T-helper 2 cell treated with Interferon-gamma antibody and Interleukin-4, amounts not matched to agents 100 ng/mL and 5 ng/mL, for 36 hours (primary cell): ENCODE results near the gene PDZD2. TPM values are rescaled to one million over a fixed set of nuclear protein-coding genes. Genes with fewer than 3 reads are reported as not detected.
"Not testable (repeated sequence)": the region's sequence is repeated elsewhere in the genome, so short reads cannot be mapped to it uniquely, and the experiment has no call there.

Experiments
- intact Hi-C: fragments of 100-400 bp; cut with micrococcal nuclease; formaldehyde crosslinking; loops from one replicate; pipeline ENCODE4 v1.15.1; 2023
- total RNA-seq: library from RNA; stranded (reverse); gene quantifications from 2 replicates; pipeline ENCODE4 v1.2.3, GENCODE V29; 2022

The PDZD2 gene
- total RNA-seq, 1 donor from 2014 or later, result not detected

DNA sequence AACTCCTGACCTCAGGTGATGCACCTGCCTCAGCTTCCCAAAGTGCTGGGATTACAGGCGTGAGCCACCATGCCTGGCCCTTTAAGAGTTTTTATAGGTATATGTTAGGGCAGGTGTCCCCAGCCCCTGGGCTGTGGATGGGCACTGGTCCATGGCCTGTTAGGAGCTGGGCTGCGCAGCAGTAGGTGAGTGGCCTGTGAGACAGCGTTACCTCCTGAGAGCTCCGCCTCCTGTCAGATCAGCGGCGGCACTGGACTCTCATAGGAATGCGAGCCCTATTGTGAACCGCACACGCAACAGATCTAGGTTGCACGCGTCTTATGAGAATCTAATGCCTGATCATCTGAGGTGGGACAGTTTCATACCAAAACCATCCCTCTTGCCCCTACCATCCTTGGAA lies 361.8 kb downstream of the PDZD2 start:
- intact Hi-C loops, result no loop called here

DNA sequence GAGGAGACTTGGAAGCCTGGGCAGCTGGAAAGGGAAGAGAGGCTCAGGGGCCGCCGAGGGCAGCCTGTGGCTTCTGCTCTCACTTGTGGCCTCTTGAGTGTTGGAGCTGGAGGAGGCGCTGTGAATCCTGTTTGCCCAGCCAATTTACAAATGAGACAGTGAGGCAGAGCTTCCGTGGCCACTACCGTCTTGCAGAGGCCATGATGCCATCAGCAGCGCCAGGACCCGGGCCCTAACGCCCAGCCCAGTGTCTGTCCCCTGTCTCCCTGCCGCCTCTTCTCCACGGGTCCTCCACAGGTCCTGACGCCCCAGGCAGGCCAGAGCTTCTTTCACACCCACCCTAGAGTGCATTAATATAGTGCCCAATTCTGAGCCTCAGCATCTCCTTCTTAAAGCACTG lies 362.4 kb downstream of the PDZD2 start:
- intact Hi-C loops, result no loop called here

DNA sequence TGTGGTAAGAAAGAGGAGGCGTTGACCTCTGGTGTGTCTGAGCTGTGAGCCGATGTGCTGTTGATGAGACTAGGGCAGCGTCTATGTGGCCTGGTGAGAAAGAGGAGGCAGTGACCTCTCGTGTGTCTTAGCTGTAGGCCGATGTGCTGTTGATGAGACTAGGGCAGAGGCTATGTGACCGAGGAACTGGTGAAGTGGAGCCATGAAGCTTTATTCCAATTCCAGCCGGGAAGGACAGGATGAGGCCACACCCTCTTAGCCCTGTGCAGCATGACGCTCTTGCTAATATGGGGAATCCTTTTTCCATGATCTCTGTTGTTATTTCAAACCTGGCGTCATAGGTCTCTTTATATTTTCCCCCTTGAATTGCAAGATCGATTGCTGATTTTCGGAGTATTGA lies 362.8 kb downstream of the PDZD2 start:
- intact Hi-C loops, result no loop called here

- intact Hi-C loops, result no loop called here
Observed at GRCh38 chr5:32002755-32003154, 363.8 kb downstream of the PDZD2 start.

DNA sequence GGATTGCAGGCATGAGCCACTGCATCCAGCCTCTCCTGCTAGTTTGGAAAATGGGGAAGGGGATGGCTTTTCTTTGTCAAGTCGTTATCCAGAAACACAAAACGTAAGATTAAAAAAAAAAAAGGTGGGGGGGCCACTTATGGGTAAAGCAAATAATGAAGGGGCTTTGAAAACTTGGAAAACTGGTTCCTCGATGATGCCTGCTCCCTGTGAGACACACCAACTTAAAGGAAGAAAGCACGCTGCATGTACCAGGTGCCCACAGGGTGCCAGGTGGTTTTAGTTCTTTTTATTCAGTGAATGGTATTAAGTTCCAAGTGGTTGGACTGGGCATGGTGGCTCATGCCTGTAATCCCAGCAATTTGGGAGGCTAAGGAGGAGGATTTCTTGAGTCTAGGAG lies 365.1 kb downstream of the PDZD2 start:
- intact Hi-C loops, result no loop called here

DNA sequence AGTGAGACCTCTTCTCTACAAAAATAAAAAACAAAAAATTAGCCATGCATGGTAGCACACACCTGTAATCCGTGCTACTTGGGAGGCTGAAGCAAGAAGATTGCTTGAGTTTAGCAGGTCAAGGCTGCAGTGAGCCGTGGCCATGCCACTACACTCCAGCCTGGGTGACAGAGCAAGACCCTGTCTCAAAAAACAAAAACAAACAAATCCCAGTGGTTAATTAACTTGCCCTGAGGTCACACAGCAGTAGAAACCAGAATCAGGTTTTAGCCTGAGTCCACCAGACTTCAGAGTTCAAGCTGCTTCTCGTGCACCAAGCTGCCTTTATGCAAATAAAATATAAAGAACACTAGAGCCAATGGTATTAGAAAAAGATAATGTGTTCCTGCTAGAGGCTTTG lies 365.5 kb downstream of the PDZD2 start:
- intact Hi-C loops, result no loop called here

- intact Hi-C loops, result no loop called here
Observed at GRCh38 chr5:32008746-32009145, 369.8 kb downstream of the PDZD2 start.

- intact Hi-C loops, result no loop called here
Observed at GRCh38 chr5:32013658-32014057, 374.7 kb downstream of the PDZD2 start.

DNA sequence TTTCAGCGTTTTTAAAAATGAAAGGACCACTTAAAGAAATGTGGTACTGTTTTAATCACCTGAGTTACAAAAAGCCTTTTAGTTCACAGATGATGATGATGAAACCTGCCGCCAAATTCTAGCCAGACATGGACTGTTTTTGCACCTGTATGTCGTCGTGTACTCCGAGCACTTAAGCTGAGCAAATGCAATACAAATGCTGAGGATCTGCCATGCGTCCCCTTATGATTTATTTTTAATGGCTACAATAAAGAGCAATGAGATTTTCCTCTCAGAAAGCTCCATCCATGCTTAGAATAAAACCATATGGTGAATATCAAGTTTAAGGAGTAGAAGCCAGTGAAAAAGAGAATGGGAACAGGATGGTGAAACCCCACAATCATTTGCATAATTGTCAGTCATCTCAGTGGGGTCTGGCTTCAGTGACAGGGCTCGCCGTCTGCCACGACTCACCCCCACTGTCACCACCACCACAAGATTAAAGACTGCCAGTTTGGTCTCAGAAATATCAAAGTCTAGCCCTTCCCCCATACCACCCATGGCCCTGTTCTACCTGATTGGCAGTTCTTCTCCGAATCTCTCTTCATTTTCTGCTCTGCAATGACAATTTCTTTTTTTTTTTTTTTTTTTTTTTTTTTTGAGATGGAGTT lies 375.3 kb downstream of the PDZD2 start:
- intact Hi-C loops, result no loop called here

DNA sequence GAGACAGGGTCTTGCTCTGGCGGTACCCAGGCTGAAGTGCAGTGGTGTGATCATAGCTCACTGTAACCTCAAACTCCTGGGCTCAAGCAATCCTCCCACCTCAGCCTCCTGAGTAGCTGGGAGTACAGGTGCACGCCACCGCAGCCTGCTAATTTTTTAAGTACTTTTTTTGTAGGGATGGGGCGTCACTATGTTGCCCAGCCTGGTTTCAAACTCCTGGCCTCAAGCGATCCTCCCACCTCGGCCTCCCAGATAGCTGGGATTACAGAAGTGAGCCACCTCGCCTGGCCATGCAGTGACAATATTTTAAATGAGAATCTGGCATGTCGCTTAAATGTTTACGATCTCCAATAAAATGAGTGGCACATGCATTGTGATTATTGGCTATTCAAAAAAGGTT lies 376.3 kb downstream of the PDZD2 start:
- intact Hi-C loops, result not testable (repeated sequence)

DNA sequence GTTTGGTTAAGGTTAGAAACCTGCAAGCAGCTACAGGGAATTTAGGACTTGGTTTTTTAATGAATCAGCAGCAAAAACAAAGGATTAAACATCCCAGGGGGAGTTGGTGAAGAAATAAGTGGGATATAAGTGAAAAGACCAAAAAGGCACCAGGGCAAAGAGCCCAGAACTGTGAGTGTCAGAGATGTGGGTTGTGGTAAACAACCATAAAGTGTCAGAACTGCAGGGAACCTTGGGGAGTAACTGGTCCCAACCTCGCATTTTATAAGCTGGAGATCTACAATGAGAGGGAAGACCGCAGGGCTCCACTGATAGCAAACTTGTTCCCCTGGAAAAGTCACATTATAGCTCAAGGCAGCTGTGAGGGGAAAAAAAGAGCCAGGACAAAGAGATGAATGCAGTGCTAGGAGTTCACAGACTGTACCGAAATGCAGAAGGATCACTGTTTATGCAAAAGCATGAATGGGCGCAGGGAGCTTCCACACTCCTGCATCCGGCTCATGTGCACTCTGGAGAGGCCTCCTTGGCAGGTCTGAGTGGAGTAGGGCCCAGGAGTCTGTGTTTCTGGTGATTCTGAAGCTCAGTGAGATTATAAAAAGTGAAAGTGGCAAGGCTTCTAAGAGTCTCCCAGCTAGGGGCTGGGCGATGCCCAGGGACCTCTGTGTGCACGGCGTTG lies 378.9 kb downstream of the PDZD2 start:
- intact Hi-C loops, result no loop called here

DNA sequence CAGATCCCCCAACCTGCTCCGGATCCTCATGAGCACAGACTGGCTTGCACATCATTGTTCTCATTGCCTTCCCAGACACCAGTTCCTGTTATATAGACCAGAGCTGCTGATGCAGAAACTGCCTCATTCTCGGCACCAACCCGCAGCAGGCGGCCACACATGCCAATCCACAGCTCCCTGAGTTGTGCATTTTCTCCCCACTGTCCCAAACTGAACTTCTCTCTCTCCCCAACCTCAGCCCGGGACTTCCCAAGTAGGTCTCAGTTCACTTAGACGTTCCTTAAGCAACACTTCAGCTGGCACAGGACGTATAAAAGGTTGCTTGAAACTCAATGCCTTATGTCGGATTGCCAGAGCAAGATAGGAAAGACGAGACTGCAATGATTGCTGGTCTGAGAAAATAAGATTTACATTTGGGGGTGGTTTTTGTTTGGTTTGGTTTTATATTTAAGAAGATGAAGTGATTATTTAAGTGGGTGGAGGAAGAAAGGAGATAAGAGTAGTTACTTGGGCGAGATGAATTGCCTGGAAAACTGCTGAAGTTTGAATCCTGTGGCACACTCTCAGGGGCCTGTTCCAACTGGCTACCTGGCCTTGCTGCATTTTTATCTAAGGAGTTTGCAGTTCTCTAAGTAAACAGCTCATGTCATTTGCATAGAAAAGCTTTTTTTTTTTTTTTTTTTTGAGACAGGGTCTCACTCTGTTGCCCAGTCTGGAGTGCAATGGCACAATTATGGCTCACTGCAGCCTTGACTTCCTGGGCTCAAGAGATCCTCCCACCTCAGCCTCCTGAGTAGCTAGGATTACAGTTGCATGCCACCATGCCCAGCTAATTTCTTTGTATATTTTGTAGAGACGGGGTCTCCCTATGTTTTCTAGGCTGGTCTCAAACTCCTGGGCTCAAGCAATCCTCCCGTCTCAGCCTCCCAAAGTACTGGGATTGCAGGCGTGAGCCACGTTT lies 379.8 kb downstream of the PDZD2 start:
- intact Hi-C loops, result no loop called here

DNA sequence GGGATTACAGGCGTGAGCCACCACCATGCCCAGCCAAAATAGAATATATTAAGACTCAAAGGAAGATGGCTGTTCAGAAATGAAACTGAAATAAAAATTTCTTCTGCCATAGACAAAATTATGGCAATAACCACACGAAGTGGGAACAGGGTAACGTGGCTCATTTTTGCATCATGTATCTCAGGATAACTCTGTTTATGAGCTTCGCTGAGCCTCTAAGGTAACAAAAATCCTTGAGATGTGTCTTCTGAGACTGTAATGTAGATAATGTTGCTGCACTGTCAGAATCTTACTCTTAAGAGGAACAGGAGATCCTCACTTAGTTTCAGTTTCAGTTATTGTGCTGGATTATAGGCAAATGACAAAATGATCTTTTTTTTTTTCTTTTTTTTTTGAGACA lies 381.3 kb downstream of the PDZD2 start:
- intact Hi-C loops, result loop anchor here (2.0 kb wide), 1 partner anchor 47 kb away; no protein-coding TSS in a partner anchor

- intact Hi-C loops, result loop anchor here (2.0 kb wide), 1 partner anchor 48 kb away; no protein-coding TSS in a partner anchor
Observed at GRCh38 chr5:32020946-32021345, 382.0 kb downstream of the PDZD2 start.

DNA sequence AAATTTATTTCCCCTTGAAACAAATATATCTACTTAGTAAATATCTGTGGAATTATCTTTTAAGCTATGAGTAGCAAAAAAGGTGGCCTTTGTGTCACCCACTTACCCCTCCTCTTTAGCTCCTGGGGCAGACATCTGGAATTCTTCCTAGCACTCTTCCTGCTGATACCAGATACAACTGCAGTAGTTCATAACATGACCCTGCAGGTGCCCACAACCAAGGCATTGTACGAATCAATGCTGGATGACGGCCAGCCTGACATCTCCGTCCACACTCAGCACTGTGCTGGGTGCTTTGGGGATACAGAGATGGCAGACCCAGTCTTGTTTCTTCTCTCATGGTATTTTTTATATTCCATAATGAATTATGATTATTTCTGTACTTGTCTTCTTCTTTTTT lies 382.8 kb downstream of the PDZD2 start:
- intact Hi-C loops, result loop anchor here (2.0 kb wide), 1 partner anchor 49 kb away; no protein-coding TSS in a partner anchor

DNA sequence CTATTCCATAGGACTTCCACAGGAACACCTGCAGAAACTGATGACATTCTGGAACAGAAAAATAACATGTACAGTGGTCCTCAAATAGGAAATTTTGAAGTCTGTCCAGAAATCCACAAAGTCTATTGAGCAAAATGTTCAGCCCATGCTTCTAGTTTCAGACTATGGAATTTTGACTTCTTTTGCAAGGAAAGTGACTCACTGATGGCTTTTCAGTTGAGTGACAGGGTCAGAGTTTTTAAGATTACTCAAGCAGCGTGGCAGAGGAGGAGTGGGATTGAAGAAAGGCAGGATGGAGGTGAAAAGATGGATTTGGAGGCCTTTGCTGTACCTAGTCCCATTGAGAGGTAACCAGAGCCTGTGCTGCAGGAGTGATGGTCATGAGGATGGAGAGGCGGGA lies 383.7 kb downstream of the PDZD2 start:
- intact Hi-C loops, result no loop called here

DNA sequence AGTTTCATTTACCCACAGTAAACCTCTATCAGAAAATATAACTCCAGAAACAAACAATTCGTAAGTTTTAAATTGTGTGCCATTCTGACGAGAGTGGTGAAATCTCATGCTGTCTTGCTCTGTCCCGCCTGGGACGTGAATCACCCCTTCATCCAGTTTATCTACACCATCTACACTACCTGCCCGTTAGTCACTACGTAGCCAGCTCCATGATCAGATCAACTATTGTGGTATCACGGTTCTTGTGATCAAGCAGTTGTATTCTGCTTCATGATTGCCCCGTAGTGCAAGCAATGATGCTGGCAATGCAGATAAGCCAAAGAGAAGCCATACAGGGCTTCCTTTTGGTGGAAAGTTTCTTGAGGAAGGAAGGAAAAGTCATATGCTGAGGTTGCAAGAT lies 384.9 kb downstream of the PDZD2 start:
- intact Hi-C loops, result no loop called here

- intact Hi-C loops, result no loop called here
Observed at GRCh38 chr5:32024751-32025150, 385.8 kb downstream of the PDZD2 start.

DNA sequence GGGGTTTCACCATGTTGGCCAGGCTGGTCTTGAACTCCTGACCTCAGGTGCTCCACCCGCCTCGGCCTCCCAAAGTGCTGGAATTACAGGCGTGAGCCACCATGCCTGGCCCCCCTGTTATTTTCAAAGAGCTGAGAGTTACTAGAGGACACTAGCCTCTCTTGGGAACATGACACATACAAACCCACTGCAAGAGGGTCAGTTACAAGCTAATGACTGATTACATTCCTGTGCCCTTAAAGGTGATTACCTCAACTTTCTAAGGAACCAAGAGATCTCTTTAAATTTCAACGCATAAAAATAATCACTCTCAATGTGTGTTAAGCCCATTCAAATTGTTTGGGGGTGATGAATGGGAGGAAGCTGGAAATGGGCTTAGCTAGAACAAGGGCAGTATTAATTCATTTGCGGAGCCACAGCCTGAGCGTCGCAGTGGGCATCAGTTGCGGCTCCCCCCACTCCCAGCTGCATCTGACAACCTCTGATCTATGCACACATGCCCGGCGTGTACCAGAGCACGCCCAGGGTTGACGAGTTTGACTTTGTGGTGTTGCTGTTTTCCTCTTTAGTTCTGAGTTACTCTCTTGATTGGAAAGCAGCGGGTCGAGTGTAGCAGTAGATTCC lies 388.3 kb downstream of the PDZD2 start:
- intact Hi-C loops, result no loop called here

GRCh38 chr5:32027717-32028458 lies 389.0 kb downstream of the PDZD2 start:
- intact Hi-C loops, result no loop called here

DNA sequence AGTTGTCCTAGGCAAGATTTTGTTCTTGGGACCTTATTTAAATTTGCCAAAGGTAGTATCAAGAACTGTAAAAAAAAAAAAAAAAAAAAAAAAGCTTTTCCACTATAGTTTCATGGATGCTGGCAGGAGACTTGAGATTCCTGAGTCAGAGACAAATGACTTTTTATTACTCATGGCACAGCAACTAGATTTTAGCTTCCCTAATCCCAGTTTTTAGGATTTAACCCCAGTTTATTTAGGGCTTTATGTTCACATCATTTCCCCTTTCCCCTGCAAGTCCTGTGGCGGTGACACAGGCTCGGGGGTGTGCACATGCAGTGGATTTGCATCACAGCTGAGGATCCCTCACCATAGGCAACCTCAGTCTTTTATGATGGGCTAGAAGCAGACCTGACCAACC lies 390.3 kb downstream of the PDZD2 start:
- intact Hi-C loops, result no loop called here
